SK-N-SH (cell line): ENCODE data around the gene IL1R2.

Experiments
- CTCF ChIP-seq: fragments of 200-600 bp; sonication (generic); IDR thresholded peaks from 2 replicates; pipeline ENCODE4 v1.6.1; 2017; ENCODE audit warnings: antibody characterized with exemption, mild to moderate bottlenecking, moderate library complexity
- ELF1 ChIP-seq: IDR thresholded peaks from 2 replicates; pipeline ENCODE4 v1.4.0; 2012
- EP300 ChIP-seq, 2 experiments: IDR thresholded peaks; 2 replicates each; pipeline versions ENCODE4 v1.4.0 to v1.6.1; 2012; ENCODE audit warnings: borderline replicate concordance in 1 of 2, low read depth in 1 of 2, low read length in 1 of 2
- GABPA ChIP-seq: IDR thresholded peaks from 2 replicates; pipeline ENCODE4 v1.4.0; 2012; ENCODE audit warnings: low read depth, mild to moderate bottlenecking
- IRF3 ChIP-seq: fragments of 150-350 bp; IDR thresholded peaks from 2 replicates; pipeline ENCODE4 v1.6.1; 2016; ENCODE audit warnings: mild to moderate bottlenecking, low read depth, low read length
- JUND ChIP-seq: IDR thresholded peaks from 2 replicates; pipeline ENCODE4 v1.4.0; 2012
- MXI1 ChIP-seq: IDR thresholded peaks from 2 replicates; pipeline ENCODE4 v1.6.1; 2012; ENCODE audit warnings: mild to moderate bottlenecking, low read depth, low read length, improper control_type of control experiment
- NRF1 ChIP-seq: IDR thresholded peaks from 2 replicates; pipeline ENCODE4 v1.6.1; 2012; ENCODE audit warnings: low read depth, mild to moderate bottlenecking, low read length
- POLR2AphosphoS5 ChIP-seq: IDR thresholded peaks from 2 replicates; pipeline ENCODE4 v1.6.1; 2012; ENCODE audit warnings: low read depth, low read length
- RAD21 ChIP-seq: IDR thresholded peaks from 2 replicates; pipeline ENCODE4 v1.6.1; 2012; ENCODE audit warnings: mild to moderate bottlenecking, low read length
- REST ChIP-seq: IDR thresholded peaks from 2 replicates; pipeline ENCODE4 v1.6.1; 2012; ENCODE audit warnings: mild to moderate bottlenecking, low read depth, low read length, moderate library complexity
- SIN3A ChIP-seq: IDR thresholded peaks from 2 replicates; pipeline ENCODE4 v1.6.1; 2012; ENCODE audit warnings: low read depth, mild to moderate bottlenecking, low read length, moderate library complexity, borderline replicate concordance
- USF1 ChIP-seq: IDR thresholded peaks from 2 replicates; pipeline ENCODE4 v1.4.0; 2012; ENCODE audit warnings: low read depth, borderline replicate concordance
- USF2 ChIP-seq: fragments of 150-350 bp; IDR thresholded peaks from 2 replicates; pipeline ENCODE4 v1.6.1; 2017; ENCODE audit warnings: antibody characterized with exemption, low read length, low read depth, borderline replicate concordance

GRCh38 chr2:102049756-102050443 is 58.1 kb downstream of the IL1R2 start:
- TF ChIP-seq MXI1 (no peak), CTCF (no peak), IRF3 (no peak), SIN3A (no peak), JUND (no peak), NRF1 (no peak), POLR2AphosphoS5 (no peak), REST (no peak), RAD21 (no peak), USF2 (no peak), USF1 (no peak), EP300 (IDR thresholded peaks at IDR 0.05; ENCODE audit: borderline replicate concordance in 1 of 2, low read depth in 1 of 2, low read length in 1 of 2) (no peak), GABPA (no peak), ELF1 (no peak)
